HepG2 (cell line): ENCODE measurements around the gene SMIM14. TPM values are rescaled to one million over a fixed set of nuclear protein-coding genes. Genes with fewer than 3 reads are reported as not detected.

Source experiments
- ARNT ChIP-seq: fragments of 450-650 bp; IDR thresholded peaks from 2 replicates; pipeline ENCODE4 v1.6.1; 2017
- ELF3 ChIP-seq: IDR thresholded peaks from 2 replicates; pipeline ENCODE4 v1.6.1; 2016; ENCODE audit warnings: missing genetic modification reagents, missing compliant biosample characterization
- FOXJ3 ChIP-seq: sonication (generic); formaldehyde crosslinking; IDR thresholded peaks from 2 replicates; pipeline ENCODE4 v1.4.0; 2020; ENCODE audit warnings: missing genetic modification reagents, mild to moderate bottlenecking, borderline replicate concordance
- KAT7 ChIP-seq: IDR thresholded peaks from 2 replicates; pipeline ENCODE4 v1.6.1; 2018; ENCODE audit warnings: borderline replicate concordance, missing compliant biosample characterization
- KDM1A ChIP-seq: IDR thresholded peaks from 2 replicates; pipeline ENCODE4 v1.6.1; 2016; ENCODE audit warnings: missing compliant biosample characterization
- KLF12 ChIP-seq: sonication (generic); formaldehyde crosslinking; IDR thresholded peaks from 2 replicates; pipeline ENCODE4 v1.4.0; 2020; ENCODE audit warnings: missing genetic modification reagents, borderline replicate concordance
- KMT2A ChIP-seq: sonication (generic); formaldehyde crosslinking; IDR thresholded peaks from 2 replicates; pipeline ENCODE4 v1.4.0; 2020; ENCODE audit warnings: missing genetic modification reagents
- MAFG ChIP-seq: sonication (generic); formaldehyde crosslinking; IDR thresholded peaks from 2 replicates; pipeline ENCODE4 v1.5.1; 2020; ENCODE audit warnings: mild to moderate bottlenecking, missing genetic modification reagents
- NFE2 ChIP-seq: sonication (generic); formaldehyde crosslinking; IDR thresholded peaks from 2 replicates; pipeline ENCODE4 v1.4.0; 2020; ENCODE audit warnings: missing genetic modification reagents
- SAP130 ChIP-seq: IDR thresholded peaks from 2 replicates; pipeline ENCODE4 v1.6.1; 2016; ENCODE audit warnings: low read depth
- SCMH1 ChIP-seq: sonication (generic); formaldehyde crosslinking; IDR thresholded peaks from 2 replicates; pipeline ENCODE4 v1.9.0; 2021; ENCODE audit warnings: missing genetic modification reagents, mild to moderate bottlenecking, borderline replicate concordance
- TBP ChIP-seq: sonication (generic); formaldehyde crosslinking; IDR thresholded peaks from 2 replicates; pipeline ENCODE4 v1.5.0; 2020; ENCODE audit warnings: missing genetic modification reagents
- YY1 ChIP-seq: IDR thresholded peaks from 2 replicates; pipeline ENCODE4 v1.6.1; 2011; ENCODE audit warnings: low read length, low read depth, moderate library complexity, mild to moderate bottlenecking; ENCODE audit not compliant: insufficient read depth, insufficient replicate concordance
- ZFP36L2 ChIP-seq: sonication (generic); formaldehyde crosslinking; IDR thresholded peaks from 2 replicates; pipeline ENCODE4 v1.4.0; 2020; ENCODE audit warnings: missing genetic modification reagents
- ZNF224 ChIP-seq: sonication (generic); formaldehyde crosslinking; IDR thresholded peaks from 2 replicates; pipeline ENCODE4 v1.5.0; 2020; ENCODE audit warnings: mild to moderate bottlenecking, missing genetic modification reagents
- ZNF335 ChIP-seq: sonication (generic); formaldehyde crosslinking; IDR thresholded peaks from 2 replicates; pipeline ENCODE4 v1.4.0; 2020; ENCODE audit warnings: missing genetic modification reagents
- ZNF589 ChIP-seq: sonication (generic); formaldehyde crosslinking; conservative IDR thresholded peaks from 2 replicates; pipeline ENCODE4 v1.8.0; 2022; ENCODE audit warnings: mild to moderate bottlenecking, moderate library complexity, missing genetic modification reagents
- ZNF670 ChIP-seq: sonication (generic); formaldehyde crosslinking; IDR thresholded peaks from 2 replicates; pipeline ENCODE4 v1.8.0; 2022; ENCODE audit warnings: mild to moderate bottlenecking, missing genetic modification reagents, borderline replicate concordance
- polyA plus RNA-seq, 8 experiments: library from polyadenylated mRNA; depleted of rRNA in 3 of 8; stranded (reverse) in 7 of 8; unstranded in 1 of 8; fragments of >200 nt; fragmentation: Illumina TruSeq in 4 of 8; extraction: Trizol in 4 of 8; gene quantifications; 2 replicates each; pipeline versions ENCODE4 v1.2.1 to v1.2.3, GENCODE V29; 2011 to 2016; ENCODE audit warnings: low read depth in 4 of 8, missing spikeins in 1 of 8, mixed read lengths in 1 of 8; ENCODE audit not compliant: insufficient read depth in 1 of 8
- total RNA-seq, 5 experiments: library from RNA; depleted of rRNA; stranded (reverse); fragments of >200 nt; fragmentation: Illumina TruSeq; extraction: Trizol; gene quantifications; 2 replicates each; pipeline ENCODE4 v1.2.3, GENCODE V29; 2016; ENCODE audit warnings: low read depth in 1 of 5
- TF ChIP-seq, protein P1 (sequence below): sonication (generic); formaldehyde crosslinking; conservative IDR thresholded peaks from 2 replicates; pipeline ENCODE4 v1.4.0; 2020; ENCODE audit warnings: missing genetic modification reagents
- TF ChIP-seq, protein P2 (sequence below): IDR thresholded peaks from 2 replicates; pipeline ENCODE4 v1.6.1; 2018; ENCODE audit warnings: missing genetic modification reagents, mild to moderate bottlenecking, missing compliant biosample characterization
- TF ChIP-seq, protein P3 (sequence below): IDR thresholded peaks from 2 replicates; pipeline ENCODE4 v1.6.1; 2012; ENCODE audit warnings: inconsistent platforms
- TF ChIP-seq, protein P4 (sequence below): sonication (generic); formaldehyde crosslinking; IDR thresholded peaks from 2 replicates; pipeline ENCODE4 v1.4.0; 2020; ENCODE audit warnings: mild to moderate bottlenecking, missing genetic modification reagents
- TF ChIP-seq, protein P5 (sequence below), 2 experiments: fragments of 450-650 bp in 1 of 2; sonication (generic) in 1 of 2; formaldehyde crosslinking; IDR thresholded peaks; 2 replicates each; pipeline versions ENCODE4 v1.5.0 to v1.8.0; 2020 to 2022; ENCODE audit warnings: mild to moderate bottlenecking in 1 of 2, missing genetic modification reagents in 1 of 2
- TF ChIP-seq, protein P6 (sequence below): sonication (generic); formaldehyde crosslinking; IDR thresholded peaks from 2 replicates; pipeline ENCODE4 v1.5.1; 2020; ENCODE audit warnings: mild to moderate bottlenecking, missing genetic modification reagents

Gene SMIM14
- total and polyA plus RNA-seq, 2 of the 13 experiments (the other 11 are each of a cell fraction or from before 2014, with no cell fraction given) = 16.3 to 28.1 TPM

DNA sequence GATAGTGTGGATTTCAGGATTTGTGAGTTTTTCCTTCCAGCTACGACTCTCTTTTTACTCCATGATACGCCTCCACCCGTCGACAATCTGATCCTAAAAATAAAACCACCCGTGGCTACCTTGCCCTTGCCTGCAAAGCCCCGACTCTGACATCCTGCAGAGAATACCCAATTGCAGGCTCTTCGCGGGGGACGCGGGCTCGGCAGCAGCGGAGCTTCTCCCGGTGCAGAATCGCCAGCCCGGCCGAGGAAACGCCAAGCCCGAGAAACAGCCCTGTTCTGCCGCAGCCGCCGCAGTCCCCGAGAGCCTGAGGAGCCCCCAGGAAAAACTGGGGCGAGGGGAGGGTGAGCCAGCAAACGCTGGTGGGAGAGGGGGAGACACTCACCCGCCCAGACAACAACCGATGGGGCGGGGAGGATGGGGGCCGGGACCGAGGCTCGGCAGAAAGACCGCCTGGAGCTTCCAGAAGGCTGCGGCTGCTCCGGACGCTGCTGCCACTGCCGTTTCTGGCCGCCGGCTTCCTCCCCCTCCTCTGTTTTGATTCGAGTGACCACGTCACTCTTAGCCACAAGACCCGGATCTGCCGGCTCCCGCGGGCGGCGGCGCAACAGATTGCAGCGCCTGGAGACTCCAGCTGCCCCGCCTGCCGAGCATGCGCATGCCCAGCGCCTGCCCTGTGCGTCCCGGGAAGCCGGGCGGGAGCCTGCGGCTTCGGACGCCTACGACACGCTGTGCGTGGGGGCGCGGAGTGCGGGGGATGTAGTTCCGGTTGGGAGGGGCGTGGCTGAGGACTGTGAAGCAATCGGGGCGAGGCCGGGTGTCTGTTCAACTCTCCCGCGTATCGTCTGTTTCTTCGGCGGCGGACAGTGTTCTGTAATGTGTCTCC lies at the start of gene SMIM14 (continued):
- TF ChIP-seq SCMH1 (CRISPR knock-in tag) (no peak), ZNF335 (CRISPR knock-in tag) (no peak), KLF12 (CRISPR knock-in tag) (peak; percentile 80), ZFP36L2 (CRISPR knock-in tag) (0 out of 2 replicates have a peak, but pooled peaks have one; percentile 40), ELF3 (CRISPR knock-in tag) (peak; percentile 90), ZNF670 (CRISPR knock-in tag) (peak; percentile 7; the same call in 1 of the 2 replicates), KDM1A (CRISPR knock-in tag) (no peak), TBP (CRISPR knock-in tag) (no peak), YY1 (peak; percentile 66), KAT7 (CRISPR knock-in tag) (peak; percentile 65; the same call in 1 of the 2 replicates), ARNT (no peak), NFE2 (no peak), SAP130 (CRISPR knock-in tag) (peak; percentile 88), ZNF589 (CRISPR knock-in tag) (peak; percentile 94), MAFG (no peak), KMT2A (CRISPR knock-in tag) (peak; percentile 68; the same call in 1 of the 2 replicates), FOXJ3 (CRISPR knock-in tag) (peak; percentile 19), ZNF224 (CRISPR knock-in tag) (no peak)
- TF ChIP-seq, protein P1, sequence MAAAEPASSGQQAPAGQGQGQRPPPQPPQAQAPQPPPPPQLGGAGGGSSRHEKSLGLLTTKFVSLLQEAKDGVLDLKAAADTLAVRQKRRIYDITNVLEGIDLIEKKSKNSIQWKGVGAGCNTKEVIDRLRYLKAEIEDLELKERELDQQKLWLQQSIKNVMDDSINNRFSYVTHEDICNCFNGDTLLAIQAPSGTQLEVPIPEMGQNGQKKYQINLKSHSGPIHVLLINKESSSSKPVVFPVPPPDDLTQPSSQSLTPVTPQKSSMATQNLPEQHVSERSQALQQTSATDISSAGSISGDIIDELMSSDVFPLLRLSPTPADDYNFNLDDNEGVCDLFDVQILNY (CRISPR knock-in tag) = peak; percentile 80
- TF ChIP-seq, protein P2, sequence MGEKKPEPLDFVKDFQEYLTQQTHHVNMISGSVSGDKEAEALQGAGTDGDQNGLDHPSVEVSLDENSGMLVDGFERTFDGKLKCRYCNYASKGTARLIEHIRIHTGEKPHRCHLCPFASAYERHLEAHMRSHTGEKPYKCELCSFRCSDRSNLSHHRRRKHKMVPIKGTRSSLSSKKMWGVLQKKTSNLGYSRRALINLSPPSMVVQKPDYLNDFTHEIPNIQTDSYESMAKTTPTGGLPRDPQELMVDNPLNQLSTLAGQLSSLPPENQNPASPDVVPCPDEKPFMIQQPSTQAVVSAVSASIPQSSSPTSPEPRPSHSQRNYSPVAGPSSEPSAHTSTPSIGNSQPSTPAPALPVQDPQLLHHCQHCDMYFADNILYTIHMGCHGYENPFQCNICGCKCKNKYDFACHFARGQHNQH (CRISPR knock-in tag) = peak; percentile 87
- TF ChIP-seq, protein P3, sequence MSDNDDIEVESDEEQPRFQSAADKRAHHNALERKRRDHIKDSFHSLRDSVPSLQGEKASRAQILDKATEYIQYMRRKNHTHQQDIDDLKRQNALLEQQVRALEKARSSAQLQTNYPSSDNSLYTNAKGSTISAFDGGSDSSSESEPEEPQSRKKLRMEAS = peak; percentile 97
- TF ChIP-seq, protein P4, sequence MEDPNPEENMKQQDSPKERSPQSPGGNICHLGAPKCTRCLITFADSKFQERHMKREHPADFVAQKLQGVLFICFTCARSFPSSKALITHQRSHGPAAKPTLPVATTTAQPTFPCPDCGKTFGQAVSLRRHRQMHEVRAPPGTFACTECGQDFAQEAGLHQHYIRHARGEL (CRISPR knock-in tag) = no peak
- TF ChIP-seq, protein P5, sequence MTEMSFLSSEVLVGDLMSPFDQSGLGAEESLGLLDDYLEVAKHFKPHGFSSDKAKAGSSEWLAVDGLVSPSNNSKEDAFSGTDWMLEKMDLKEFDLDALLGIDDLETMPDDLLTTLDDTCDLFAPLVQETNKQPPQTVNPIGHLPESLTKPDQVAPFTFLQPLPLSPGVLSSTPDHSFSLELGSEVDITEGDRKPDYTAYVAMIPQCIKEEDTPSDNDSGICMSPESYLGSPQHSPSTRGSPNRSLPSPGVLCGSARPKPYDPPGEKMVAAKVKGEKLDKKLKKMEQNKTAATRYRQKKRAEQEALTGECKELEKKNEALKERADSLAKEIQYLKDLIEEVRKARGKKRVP (CRISPR knock-in tag; IDR thresholded peaks at IDR 0.05) = peak in 1 of 2 experiments; percentile 80; a peak in 2 of 4 replicates
- TF ChIP-seq, protein P6, sequence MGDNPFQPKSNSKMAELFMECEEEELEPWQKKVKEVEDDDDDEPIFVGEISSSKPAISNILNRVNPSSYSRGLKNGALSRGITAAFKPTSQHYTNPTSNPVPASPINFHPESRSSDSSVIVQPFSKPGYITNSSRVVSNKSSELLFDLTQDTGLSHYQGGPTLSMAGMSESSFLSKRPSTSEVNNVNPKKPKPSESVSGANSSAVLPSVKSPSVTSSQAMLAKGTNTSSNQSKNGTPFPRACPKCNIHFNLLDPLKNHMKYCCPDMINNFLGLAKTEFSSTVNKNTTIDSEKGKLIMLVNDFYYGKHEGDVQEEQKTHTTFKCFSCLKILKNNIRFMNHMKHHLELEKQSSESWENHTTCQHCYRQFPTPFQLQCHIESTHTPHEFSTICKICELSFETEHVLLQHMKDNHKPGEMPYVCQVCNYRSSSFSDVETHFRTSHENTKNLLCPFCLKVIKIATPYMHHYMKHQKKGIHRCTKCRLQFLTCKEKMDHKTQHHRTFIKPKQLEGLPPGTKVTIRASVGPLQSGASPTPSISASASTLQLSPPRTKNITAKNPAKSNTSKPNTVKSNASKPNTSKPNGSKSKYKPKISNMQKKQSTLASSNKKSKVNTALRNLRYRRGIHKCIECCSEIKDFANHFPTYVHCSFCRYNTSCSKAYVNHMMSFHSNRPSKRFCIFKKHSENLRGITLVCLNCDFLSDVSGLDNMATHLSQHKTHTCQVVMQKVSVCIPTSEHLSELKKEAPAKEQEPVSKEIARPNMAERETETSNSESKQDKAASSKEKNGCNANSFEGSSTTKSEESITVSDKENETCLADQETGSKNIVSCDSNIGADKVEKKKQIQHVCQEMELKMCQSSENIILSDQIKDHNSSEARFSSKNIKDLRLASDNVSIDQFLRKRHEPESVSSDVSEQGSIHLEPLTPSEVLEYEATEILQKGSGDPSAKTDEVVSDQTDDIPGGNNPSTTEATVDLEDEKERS (CRISPR knock-in tag) = peak; percentile 57; the same call in 1 of the 2 replicates
